Neural cell (in vitro differentiated cells): Measurements from ENCODE around the gene C11orf91. TPM values are rescaled to one million over a fixed set of nuclear protein-coding genes. Genes with fewer than 3 reads are reported as not detected.

Experiments
- H2AFZ ChIP-seq: fragments of 200-600, 300-800 bp; sonication (generic), shearing (Covaris generic); 2 replicates; pipeline ENCODE4 v1.6.0; 2014; ENCODE audit warnings: low read depth, mild to moderate bottlenecking, antibody characterized with exemption, low read length, moderate library complexity
- H3F3A ChIP-seq: fragments of 200-600 bp; shearing (Covaris generic); 2 replicates; pipeline ENCODE4 v1.6.1; 2016; ENCODE audit warnings: mild to moderate bottlenecking, moderate library complexity, mixed read lengths, antibody characterized with exemption, low read length; ENCODE audit not compliant: insufficient read depth, poor library complexity, severe bottlenecking
- H3K27ac ChIP-seq: fragments of 200-600, 300-800 bp; sonication (generic), shearing (Covaris generic); 2 replicates; pipeline ENCODE4 v1.5.1; 2014; ENCODE audit warnings: mild to moderate bottlenecking, low read length, moderate library complexity
- H3K27me3 ChIP-seq: fragments of 300-800, 200-600 bp; sonication (generic), shearing (Covaris generic); 2 replicates; pipeline ENCODE4 v1.6.0; 2014; ENCODE audit warnings: mild to moderate bottlenecking, low read depth, low read length, moderate library complexity; ENCODE audit not compliant: insufficient read depth
- H3K36me3 ChIP-seq: fragments of 300-800, 200-600 bp; sonication (generic), shearing (Covaris generic); 2 replicates; pipeline ENCODE4 v1.5.1; 2014; ENCODE audit warnings: mild to moderate bottlenecking, antibody characterized with exemption, low read length, moderate library complexity; ENCODE audit not compliant: insufficient read depth
- H3K4me2 ChIP-seq: fragments of 300-800, 200-600 bp; sonication (generic), shearing (Covaris generic); 2 replicates; pipeline ENCODE4 v1.6.0; 2014; ENCODE audit warnings: mild to moderate bottlenecking, low read length
- H3K4me3 ChIP-seq: fragments of 300-800, 200-600 bp; sonication (generic), shearing (Covaris generic); 2 replicates; pipeline ENCODE4 v1.5.1; 2014; ENCODE audit warnings: mild to moderate bottlenecking, low read length, moderate library complexity
- H3K79me2 ChIP-seq: fragments of 200-600 bp; shearing (Covaris generic); replicated peaks from 2 replicates; pipeline ENCODE4 v1.6.0; 2014; ENCODE audit warnings: mild to moderate bottlenecking, low read length, moderate library complexity; ENCODE audit not compliant: insufficient read depth
- H3K9ac ChIP-seq: fragments of 300-800, 200-600 bp; sonication (generic), shearing (Covaris generic); 2 replicates; pipeline ENCODE4 v1.6.1; 2016; ENCODE audit warnings: mild to moderate bottlenecking, low read length, mixed read lengths
- H3K9me2 ChIP-seq: fragments of 200-600 bp; shearing (Covaris generic); 2 replicates; pipeline ENCODE4 v1.6.1; 2016; ENCODE audit warnings: mild to moderate bottlenecking, low read length, mixed read lengths; ENCODE audit not compliant: insufficient read depth
- H3K9me3 ChIP-seq: fragments of 200-600, 300-800 bp; sonication (generic), shearing (Covaris generic); 2 replicates; pipeline ENCODE4 v1.6.1; 2016; ENCODE audit warnings: mild to moderate bottlenecking, mixed run types, low read length, moderate library complexity, mixed read lengths
- H4K20me1 ChIP-seq: fragments of 200-600 bp; shearing (Covaris generic); 2 replicates; pipeline ENCODE4 v1.6.1; 2016; ENCODE audit warnings: mild to moderate bottlenecking, mixed run types; ENCODE audit not compliant: insufficient read depth
- EP300 ChIP-seq: fragments of 450-650 bp; conservative IDR thresholded peaks from 2 replicates; pipeline ENCODE4 v1.6.1; 2014; ENCODE audit warnings: antibody characterized with exemption, mild to moderate bottlenecking, moderate library complexity; ENCODE audit not compliant: poor library complexity, severe bottlenecking
- EZH2 ChIP-seq: fragments of 200-600, 300-800 bp; shearing (Covaris generic), sonication (generic); IDR thresholded peaks from 2 replicates; pipeline ENCODE4 v1.6.1; 2014; ENCODE audit warnings: antibody characterized with exemption, low read length, borderline replicate concordance, mild to moderate bottlenecking; ENCODE audit not compliant: insufficient read depth, poor library complexity, severe bottlenecking
- MXI1 ChIP-seq: fragments of 450-650 bp; conservative IDR thresholded peaks from 2 replicates; pipeline ENCODE4 v1.6.1; 2014; ENCODE audit warnings: antibody characterized with exemption, mild to moderate bottlenecking; ENCODE audit not compliant: poor library complexity, severe bottlenecking
- POLR2AphosphoS5 ChIP-seq: IDR thresholded peaks from 2 replicates; pipeline ENCODE4 v1.6.1; 2012
- RAD21 ChIP-seq: fragments of 450-650 bp; conservative IDR thresholded peaks from 2 replicates; pipeline ENCODE4 v1.6.1; 2014; ENCODE audit warnings: antibody characterized with exemption, mild to moderate bottlenecking, moderate library complexity
- REST ChIP-seq: IDR thresholded peaks from 2 replicates; pipeline ENCODE4 v1.6.1; 2012; ENCODE audit warnings: borderline replicate concordance
- SMC3 ChIP-seq: fragments of 450-650 bp; conservative IDR thresholded peaks from 2 replicates; pipeline ENCODE4 v1.6.1; 2014; ENCODE audit warnings: antibody characterized with exemption, mild to moderate bottlenecking, moderate library complexity; ENCODE audit not compliant: poor library complexity
- TAF1 ChIP-seq: IDR thresholded peaks from 2 replicates; pipeline ENCODE4 v1.6.1; 2012; ENCODE audit warnings: low read depth
- polyA plus RNA-seq: library from polyadenylated mRNA; depleted of rRNA; stranded (reverse); fragments of >200 nt; gene quantifications from 2 replicates; pipeline ENCODE4 v1.2.3, GENCODE V29; 2014
- TF ChIP-seq, protein P1 (sequence below): fragments of 450-650 bp; IDR thresholded peaks from 2 replicates; pipeline ENCODE4 v1.5.1; 2014; ENCODE audit warnings: antibody characterized with exemption, mild to moderate bottlenecking, moderate library complexity; ENCODE audit not compliant: poor library complexity, severe bottlenecking

C11orf91 gene
- polyA plus RNA-seq, 1 donor from 2014 or later: not detected

- Histone ChIP-seq H3F3A (no peaks in the 10 kb centered on the region), H3K27ac (no peak overlapping the region), H3K27me3 (no peaks in the 10 kb centered on the region), H3K9me3 (no peaks in the 10 kb centered on the region), H4K20me1 (no peaks in the 10 kb centered on the region), H3K79me2 (no peaks in the 10 kb centered on the region), H3K36me3 (peaks cover 13% of the 10 kb centered on the region), H3K9ac (no peak overlapping the region), H3K4me3 (no peak overlapping the region), H2AFZ (no peak overlapping the region), H3K4me2 (no peak overlapping the region), H3K9me2 (no peaks in the 10 kb centered on the region)
- TF ChIP-seq MXI1 (no peak), TAF1 (no peak), POLR2AphosphoS5 (no peak), SMC3 (no peak), EZH2 (no peak), EP300 (no peak), REST (no peak)
- TF ChIP-seq, protein P1, sequence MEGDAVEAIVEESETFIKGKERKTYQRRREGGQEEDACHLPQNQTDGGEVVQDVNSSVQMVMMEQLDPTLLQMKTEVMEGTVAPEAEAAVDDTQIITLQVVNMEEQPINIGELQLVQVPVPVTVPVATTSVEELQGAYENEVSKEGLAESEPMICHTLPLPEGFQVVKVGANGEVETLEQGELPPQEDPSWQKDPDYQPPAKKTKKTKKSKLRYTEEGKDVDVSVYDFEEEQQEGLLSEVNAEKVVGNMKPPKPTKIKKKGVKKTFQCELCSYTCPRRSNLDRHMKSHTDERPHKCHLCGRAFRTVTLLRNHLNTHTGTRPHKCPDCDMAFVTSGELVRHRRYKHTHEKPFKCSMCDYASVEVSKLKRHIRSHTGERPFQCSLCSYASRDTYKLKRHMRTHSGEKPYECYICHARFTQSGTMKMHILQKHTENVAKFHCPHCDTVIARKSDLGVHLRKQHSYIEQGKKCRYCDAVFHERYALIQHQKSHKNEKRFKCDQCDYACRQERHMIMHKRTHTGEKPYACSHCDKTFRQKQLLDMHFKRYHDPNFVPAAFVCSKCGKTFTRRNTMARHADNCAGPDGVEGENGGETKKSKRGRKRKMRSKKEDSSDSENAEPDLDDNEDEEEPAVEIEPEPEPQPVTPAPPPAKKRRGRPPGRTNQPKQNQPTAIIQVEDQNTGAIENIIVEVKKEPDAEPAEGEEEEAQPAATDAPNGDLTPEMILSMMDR: no peak
Measured at GRCh38 chr11:33713151-33713855, 12.7 kb upstream of the C11orf91 start.

DNA sequence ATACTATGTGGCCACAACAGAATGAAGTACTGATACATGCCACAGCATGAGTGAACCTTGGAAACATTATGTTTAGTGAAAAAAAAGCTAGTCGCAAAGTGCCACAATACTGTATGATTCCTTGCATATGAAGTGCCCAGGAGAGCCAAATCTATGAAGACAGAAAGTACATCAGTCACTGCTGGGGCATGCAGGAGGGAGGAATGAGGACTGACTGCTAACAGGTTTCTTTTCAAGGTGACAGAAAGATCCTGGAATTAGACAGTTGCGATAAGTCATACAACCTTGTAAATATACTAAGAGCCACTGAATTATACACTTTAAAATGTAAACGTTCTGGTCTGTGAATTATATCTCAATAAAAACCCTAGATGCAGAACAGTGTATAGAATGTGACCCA is 11.8 kb upstream of the C11orf91 start:
- no peaks in the 10 kb centered on the region for H4K20me1 ChIP-seq
- no peak overlapping the region for H3K27ac ChIP-seq
- H3K9me3 ChIP-seq: no peaks in the 10 kb centered on the region
- H3K79me2 ChIP-seq: no peaks in the 10 kb centered on the region
- TF ChIP-seq EZH2 (no peak), RAD21 (no peak), MXI1 (no peak), SMC3 (no peak)
- TF ChIP-seq, protein P1: no peak
- no peak overlapping the region for H2AFZ ChIP-seq
- no peak overlapping the region for H3K4me2 ChIP-seq
- H3K27me3 ChIP-seq: no peaks in the 10 kb centered on the region
- no peak overlapping the region for H3K4me3 ChIP-seq
- H3F3A ChIP-seq: no peaks in the 10 kb centered on the region
- H3K9ac ChIP-seq: no peak overlapping the region
- no peaks in the 10 kb centered on the region for H3K9me2 ChIP-seq
- peaks cover 10% of the 10 kb centered on the region for H3K36me3 ChIP-seq
